ENCODE data around the gene CENPX. TPM values are rescaled to one million over a fixed set of nuclear protein-coding genes. Genes with fewer than 3 reads are reported as not detected.

The CENPX gene
- total RNA-seq, 1 experiment from 2014 or later = 344 TPM

DNA sequence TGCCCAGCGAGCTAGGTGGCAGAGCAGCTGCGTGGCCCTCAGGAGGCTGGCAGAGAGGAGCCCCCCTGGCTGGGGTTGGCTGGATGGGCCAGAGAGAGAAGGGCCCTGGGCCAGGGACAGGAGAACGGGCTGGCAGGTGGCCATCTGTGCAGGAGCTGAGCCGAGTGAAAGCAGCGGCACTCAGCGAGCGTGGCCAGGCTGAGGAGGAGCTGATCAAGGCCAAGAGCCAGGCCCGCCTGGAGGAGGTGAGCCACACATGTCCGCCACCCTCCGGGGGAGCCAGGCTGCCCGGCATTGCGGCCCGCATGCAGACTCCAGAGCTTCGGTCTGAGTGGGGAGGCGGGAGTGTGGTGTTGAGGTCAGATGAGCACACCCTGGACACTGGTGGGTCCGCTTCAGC, 6.7 kb upstream of the CENPX start:
- Histone ChIP-seq H2AFZ (ENCODE audit: low read length) (no peak overlapping the region), H3K9me3 (ENCODE audit: low read length) (no peaks in the 10 kb centered on the region), H3K9me2 (replicated peaks; ENCODE audit: low read length) (no peaks in the 10 kb centered on the region), H3K9ac (ENCODE audit: low read length) (no peak overlapping the region), H4K20me1 (ENCODE audit: low read length) (no peaks in the 10 kb centered on the region), H3F3A (ENCODE audit: low read length, unreplicated experiment) (no peaks in the 10 kb centered on the region), H3K4me2 (ENCODE audit: low read length) (no peak overlapping the region), H3K79me2 (ENCODE audit: low read length) (peaks cover 5% of the 10 kb centered on the region), H3K27ac (ENCODE audit: low read length) (no peak overlapping the region), H3K36me3 (ENCODE audit: low read depth, low read length) (no peaks in the 10 kb centered on the region), H3K4me1 (ENCODE audit: insufficient read depth, low read length) (peaks cover 11% of the 10 kb centered on the region; the same call in 1 of the 2 replicates), H3K4me3 (ENCODE audit: low read length) (no peak overlapping the region), H3K27me3 (ENCODE audit: low read length) (no peaks in the 10 kb centered on the region)
- ATAC-seq (no peak), DNase-seq (no peak)
- intact Hi-C loops (cut with micrococcal nuclease) = no loop called here
- TF ChIP-seq EZH2phosphoT487 (IDR thresholded peaks at IDR 0.05; ENCODE audit: borderline replicate concordance, low read length) (no peak), EZH2 (IDR thresholded peaks at IDR 0.05; ENCODE audit: low read length, unreplicated experiment) (no peak)
- ChIA-PET CTCF (interaction anchor here (0.6 kb wide), 1 partner anchor 8 kb away, joined by 3 read pairs; the partner anchor contains the start of gene DCXR), POLR2A (ENCODE audit: unreplicated experiment) (no interaction called here)
- BruUV-seq (replicated peaks) = no TSS peak

DNA sequence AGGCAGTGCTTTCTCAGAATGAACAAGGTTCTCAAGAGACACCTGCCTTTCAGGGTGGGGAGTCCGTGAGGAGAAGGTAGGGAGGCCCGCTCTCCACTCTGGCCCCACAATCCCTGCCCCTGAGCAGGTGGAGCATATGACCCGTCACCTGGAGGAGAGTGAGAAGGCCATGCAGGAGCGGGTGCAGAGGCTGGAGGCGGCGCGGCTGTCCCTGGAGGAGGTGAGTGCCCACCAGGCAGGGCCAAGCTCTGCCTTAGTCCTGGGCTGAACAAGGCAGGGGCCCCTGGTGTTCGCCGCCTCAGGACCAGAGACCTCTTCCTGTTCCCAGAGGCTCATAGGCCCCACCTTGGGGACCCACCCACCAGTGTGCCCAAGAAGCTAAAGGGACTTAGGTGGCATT, 6.3 kb upstream of the CENPX start:
- intact Hi-C loops (cut with micrococcal nuclease) = no loop called here
- Histone ChIP-seq H3K9me3 (ENCODE audit: low read length) (no peaks in the 10 kb centered on the region), H3K9me2 (replicated peaks; ENCODE audit: low read length) (no peaks in the 10 kb centered on the region), H3K4me3 (ENCODE audit: low read length) (no peak overlapping the region), H3K27ac (ENCODE audit: low read length) (no peak overlapping the region), H3K79me2 (ENCODE audit: low read length) (peaks cover 9% of the 10 kb centered on the region), H3F3A (ENCODE audit: low read length, unreplicated experiment) (no peaks in the 10 kb centered on the region), H3K4me2 (ENCODE audit: low read length) (no peak overlapping the region), H3K36me3 (ENCODE audit: low read depth, low read length) (no peaks in the 10 kb centered on the region), H3K27me3 (ENCODE audit: low read length) (no peaks in the 10 kb centered on the region), H2AFZ (ENCODE audit: low read length) (no peak overlapping the region), H3K4me1 (ENCODE audit: insufficient read depth, low read length) (peaks cover 15% of the 10 kb centered on the region; the same call in 1 of the 2 replicates), H3K9ac (ENCODE audit: low read length) (no peak overlapping the region), H4K20me1 (ENCODE audit: low read length) (no peaks in the 10 kb centered on the region)
- DNase-seq (no peak), ATAC-seq (no peak)
- no TSS peak for BruUV-seq (replicated peaks)
- ChIA-PET POLR2A (ENCODE audit: unreplicated experiment) (no interaction called here), CTCF (no interaction called here)
- no peak for TF ChIP-seq EZH2phosphoT487 (IDR thresholded peaks at IDR 0.05; ENCODE audit: borderline replicate concordance, low read length)
- TF ChIP-seq, protein P1, sequence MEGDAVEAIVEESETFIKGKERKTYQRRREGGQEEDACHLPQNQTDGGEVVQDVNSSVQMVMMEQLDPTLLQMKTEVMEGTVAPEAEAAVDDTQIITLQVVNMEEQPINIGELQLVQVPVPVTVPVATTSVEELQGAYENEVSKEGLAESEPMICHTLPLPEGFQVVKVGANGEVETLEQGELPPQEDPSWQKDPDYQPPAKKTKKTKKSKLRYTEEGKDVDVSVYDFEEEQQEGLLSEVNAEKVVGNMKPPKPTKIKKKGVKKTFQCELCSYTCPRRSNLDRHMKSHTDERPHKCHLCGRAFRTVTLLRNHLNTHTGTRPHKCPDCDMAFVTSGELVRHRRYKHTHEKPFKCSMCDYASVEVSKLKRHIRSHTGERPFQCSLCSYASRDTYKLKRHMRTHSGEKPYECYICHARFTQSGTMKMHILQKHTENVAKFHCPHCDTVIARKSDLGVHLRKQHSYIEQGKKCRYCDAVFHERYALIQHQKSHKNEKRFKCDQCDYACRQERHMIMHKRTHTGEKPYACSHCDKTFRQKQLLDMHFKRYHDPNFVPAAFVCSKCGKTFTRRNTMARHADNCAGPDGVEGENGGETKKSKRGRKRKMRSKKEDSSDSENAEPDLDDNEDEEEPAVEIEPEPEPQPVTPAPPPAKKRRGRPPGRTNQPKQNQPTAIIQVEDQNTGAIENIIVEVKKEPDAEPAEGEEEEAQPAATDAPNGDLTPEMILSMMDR (conservative IDR thresholded peaks at IDR 0.05; ENCODE audit: low read depth, low read length) = no peak
- no peak for TF ChIP-seq EZH2 (IDR thresholded peaks at IDR 0.05; ENCODE audit: low read length, unreplicated experiment)

DNA sequence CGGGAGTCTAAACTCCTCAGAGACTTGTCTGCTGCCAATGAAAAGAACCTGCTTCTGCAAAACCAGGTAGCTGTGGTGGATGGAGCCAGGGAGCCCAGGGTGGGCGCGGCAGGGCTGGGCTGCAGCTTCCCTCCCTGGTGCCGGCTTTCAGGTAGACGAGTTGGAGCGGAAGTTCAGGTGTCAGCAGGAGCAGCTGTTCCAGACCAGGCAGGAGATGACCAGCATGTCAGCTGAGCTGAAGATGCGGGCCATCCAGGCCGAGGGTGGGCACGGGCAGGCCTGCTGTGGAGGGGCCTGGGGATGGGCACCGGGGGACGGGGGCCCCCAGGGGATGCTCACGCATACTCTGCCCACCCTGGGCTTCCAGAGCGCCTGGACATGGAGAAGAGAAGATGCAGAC, 5.6 kb upstream of the CENPX start:
- CTCF ChIA-PET = no interaction called here
- Histone ChIP-seq H3K9me2 (replicated peaks; ENCODE audit: low read length) (no peaks in the 10 kb centered on the region), H3F3A (ENCODE audit: low read length, unreplicated experiment) (no peaks in the 10 kb centered on the region), H3K4me1 (ENCODE audit: insufficient read depth, low read length) (peaks cover 16% of the 10 kb centered on the region; the same call in 1 of the 2 replicates), H3K9me3 (ENCODE audit: low read length) (no peaks in the 10 kb centered on the region), H3K27ac (ENCODE audit: low read length) (no peak overlapping the region), H3K9ac (ENCODE audit: low read length) (no peak overlapping the region), H4K20me1 (ENCODE audit: low read length) (no peaks in the 10 kb centered on the region), H2AFZ (ENCODE audit: low read length) (no peak overlapping the region), H3K36me3 (ENCODE audit: low read depth, low read length) (no peaks in the 10 kb centered on the region), H3K79me2 (ENCODE audit: low read length) (peaks cover 14% of the 10 kb centered on the region), H3K4me3 (ENCODE audit: low read length) (no peak overlapping the region), H3K4me2 (ENCODE audit: low read length) (no peak overlapping the region), H3K27me3 (ENCODE audit: low read length) (no peaks in the 10 kb centered on the region)
- intact Hi-C loops (cut with micrococcal nuclease) = no loop called here
- ATAC-seq = no peak
- TF ChIP-seq, protein P1 (conservative IDR thresholded peaks at IDR 0.05; ENCODE audit: low read depth, low read length) = no peak
- TF ChIP-seq EZH2phosphoT487 (IDR thresholded peaks at IDR 0.05; ENCODE audit: borderline replicate concordance, low read length) (no peak), EZH2 (IDR thresholded peaks at IDR 0.05; ENCODE audit: low read length, unreplicated experiment) (no peak)
- no peak for DNase-seq
- no TSS peak for BruUV-seq (replicated peaks)
- POLR2A ChIA-PET (ENCODE audit: unreplicated experiment) = no interaction called here
